K562 (cell line): ENCODE data around the gene RAB17. TPM values are rescaled to one million over a fixed set of nuclear protein-coding genes. Genes with fewer than 3 reads are reported as not detected.

ENCODE experiments used
- ATAC-seq: fragments of 200-7000 bp; cut with Tn5 transposase; 3 replicates; pipeline ENCODE4 v1.9.1; 2020; ENCODE audit warnings: moderate library complexity
- BruUV-seq: library from RNA; stranded (reverse); fragments of 400-500 nt; replicated peaks from 2 replicates; lab custom pipeline; 2021; lab: Mats Ljungman, UMichigan
- CTCF ChIA-PET: fragments of 300-600 bp; formaldehyde crosslinking; extraction: SDS; loops from one replicate; lab custom pipeline; 2021; ENCODE audit warnings: low intra/inter-chr PET ratio; lab: Yijun Ruan, JAX
- POLR2A ChIA-PET: fragments of 300-600, 350-650 bp; sonication (Branson Sonifier 250); formaldehyde crosslinking; extraction: SDS; loops from one replicate; lab custom pipeline; 2021; ENCODE audit warnings: antibody characterized with exemption, inconsistent platforms; lab: Yijun Ruan, JAX
- DNase-seq, 4 experiments: peaks; one replicate each; pipeline versions ENCODE4 v3.0.0 to v3.0.0-alpha.2; 2011 to 2018; ENCODE audit warnings: low spot score in 3 of 4, mixed read lengths in 3 of 4; ENCODE audit errors: extremely low read depth in 1 of 4
- FAIRE-seq: peaks from 2 replicates; lab custom pipeline; 2011; peaks lifted over from hg19 to GRCh38; lab: Jason Lieb, UNC
- H2AFZ ChIP-seq: 2 replicates; pipeline ENCODE4 v1.6.0; 2011; ENCODE audit warnings: low read depth, low read length, control low read depth, inconsistent platforms
- H3K27ac ChIP-seq: fragments of 200-600 bp; 3 replicates; pipeline ENCODE4 v1.8.0; 2011; ENCODE audit warnings: low read depth, mild to moderate bottlenecking, control low read depth, inconsistent platforms, low read length, moderate library complexity, mixed read lengths; ENCODE audit errors: extremely low read depth
- H3K27me3 ChIP-seq, 2 experiments: fragments of 300-600 bp in 1 of 2; 2 replicates in 1 of 2; 3 replicates in 1 of 2; pipeline versions ENCODE4 v1.6.0 to v1.8.0; 2011; ENCODE audit warnings: inconsistent platforms in 2 of 2, low read length in 2 of 2, mild to moderate bottlenecking in 1 of 2, mixed read lengths in 1 of 2, moderate library complexity in 1 of 2; ENCODE audit not compliant: control insufficient read depth in 2 of 2, insufficient read depth in 2 of 2
- H3K36me3 ChIP-seq: fragments of 300-600 bp; 3 replicates; pipeline ENCODE4 v1.8.0; 2011; ENCODE audit warnings: mild to moderate bottlenecking, low read length, inconsistent platforms; ENCODE audit not compliant: control insufficient read depth, insufficient read depth
- H3K4me1 ChIP-seq, 2 experiments: fragments of 200-600 bp in 1 of 2; replicated peaks in 1 of 2; 2 replicates in 1 of 2; 3 replicates in 1 of 2; pipeline versions ENCODE4 v1.5.1 to v1.8.0; 2011; ENCODE audit warnings: inconsistent platforms in 2 of 2, low read length in 2 of 2, mild to moderate bottlenecking in 1 of 2, mixed read lengths in 1 of 2, moderate library complexity in 1 of 2; ENCODE audit not compliant: control insufficient read depth in 2 of 2, insufficient read depth in 2 of 2
- H3K4me2 ChIP-seq: 2 replicates; pipeline ENCODE4 v1.6.1; 2011; ENCODE audit warnings: low read length, control low read depth, inconsistent platforms, mixed read lengths; ENCODE audit not compliant: insufficient read depth
- H3K4me3 ChIP-seq: fragments of 200-600 bp; sonication (generic), shearing (Covaris generic); 2 replicates; pipeline ENCODE4 v1.5.1; 2016; ENCODE audit warnings: control low read depth, inconsistent platforms
- H3K79me2 ChIP-seq: fragments of 200-600 bp; 3 replicates; pipeline ENCODE4 v1.8.0; 2011; ENCODE audit warnings: low read length, inconsistent platforms; ENCODE audit not compliant: control insufficient read depth, insufficient read depth
- H3K9ac ChIP-seq, 2 experiments: 2 replicates each; pipeline versions ENCODE4 v1.6.0 to v1.6.1; 2011; ENCODE audit warnings: low read depth in 2 of 2, low read length in 2 of 2, control low read depth in 1 of 2, inconsistent platforms in 1 of 2, mild to moderate bottlenecking in 1 of 2, mixed read lengths in 1 of 2; ENCODE audit not compliant: insufficient read depth in 1 of 2
- H3K9me1 ChIP-seq: one replicate; pipeline ENCODE4 v1.6.0; 2011; ENCODE audit warnings: inconsistent platforms, mild to moderate bottlenecking, low read length, moderate library complexity; ENCODE audit not compliant: control insufficient read depth, insufficient read depth
- H3K9me3 ChIP-seq: replicated peaks from 2 replicates; pipeline ENCODE4 v1.5.1; 2011; ENCODE audit warnings: low read depth, low read length, inconsistent platforms; ENCODE audit not compliant: control insufficient read depth, insufficient read depth
- H4K20me1 ChIP-seq: replicated peaks from 2 replicates; pipeline ENCODE4 v1.6.1; 2011; ENCODE audit warnings: low read length, inconsistent platforms, mixed read lengths; ENCODE audit not compliant: control insufficient read depth, insufficient read depth
- DIDO1 ChIP-seq: fragments of 450-650 bp; IDR thresholded peaks from 2 replicates; pipeline ENCODE4 v1.6.1; 2016; ENCODE audit warnings: low read depth, missing biosample characterization, missing genetic modification characterization
- EP400 ChIP-seq: fragments of 450-650 bp; IDR thresholded peaks from 2 replicates; pipeline ENCODE4 v1.6.1; 2017; ENCODE audit warnings: antibody characterized with exemption, mild to moderate bottlenecking, moderate library complexity
- HNRNPK ChIP-seq: fragments of 200-400 bp; formaldehyde crosslinking; IDR thresholded peaks from one replicate; pipeline ENCODE4 v1.6.1; 2018; ENCODE audit warnings: mild to moderate bottlenecking, low read depth, low read length; ENCODE audit not compliant: poor library complexity, severe bottlenecking
- MBD2 ChIP-seq: sonication (generic); IDR thresholded peaks from 2 replicates; pipeline ENCODE4 v1.6.1; 2016; ENCODE audit warnings: low read depth, borderline replicate concordance
- PRMT5 ChIP-seq: sonication (generic); formaldehyde crosslinking; IDR thresholded peaks from 2 replicates; pipeline ENCODE4 v1.5.0; 2020; ENCODE audit warnings: missing genetic modification reagents
- RFX5 ChIP-seq: IDR thresholded peaks from 2 replicates; pipeline ENCODE4 v1.6.1; 2011; ENCODE audit warnings: low read depth, mild to moderate bottlenecking, improper control_type of control experiment, low read length
- TSC22D4 ChIP-seq: fragments of 450-650 bp; IDR thresholded peaks from 2 replicates; pipeline ENCODE4 v1.6.1; 2016; ENCODE audit warnings: missing genetic modification characterization, missing biosample characterization, control low read depth
- ZC3H4 ChIP-seq: sonication (generic); formaldehyde crosslinking; IDR thresholded peaks from 2 replicates; pipeline ENCODE4 v1.9.0; 2021; ENCODE audit warnings: missing genetic modification reagents, borderline replicate concordance
- ZNF224 ChIP-seq: sonication (generic); formaldehyde crosslinking; IDR thresholded peaks from 2 replicates; pipeline ENCODE4 v1.8.0; 2022; ENCODE audit warnings: mild to moderate bottlenecking, missing genetic modification reagents
- ZNF384 ChIP-seq: IDR thresholded peaks from 2 replicates; pipeline ENCODE4 v1.6.1; 2012; ENCODE audit warnings: low read depth, low read length, improper control_type of control experiment
- ZNF408 ChIP-seq: fragments of 250-450 bp; sonication (Bioruptor Pico); IDR thresholded peaks from 2 replicates; pipeline ENCODE4 v1.4.0; 2020; ENCODE audit warnings: low read depth, mild to moderate bottlenecking, moderate library complexity
- ZNF57 ChIP-seq: fragments of 450-650 bp; formaldehyde crosslinking; IDR thresholded peaks from 2 replicates; pipeline ENCODE4 v1.4.0; 2020; ENCODE audit warnings: mild to moderate bottlenecking, moderate library complexity
- WGBS: fragments of 100-300 bp; shearing (Covaris generic); methylation state at CpG from one replicate; pipeline ENCODE4 v1.1.6; 2016; ENCODE audit warnings: low coverage, mixed read lengths; ENCODE audit not compliant: insufficient coverage; ENCODE audit errors: missing lambda C conversion rate; 5-methylcytosine and 5-hydroxymethylcytosine counted together
- in situ Hi-C: fragments of 300-500 bp; cut with MboI; formaldehyde crosslinking; loops from 4 replicates; pipeline ENCODE4 v1.15.0; 2018; ENCODE audit warnings: inconsistent platforms, mixed read lengths
- intact Hi-C: fragments of 100-400 bp; cut with micrococcal nuclease; formaldehyde crosslinking; loops from 2 replicates; pipeline ENCODE4 v1.14.2; 2022
- polyA plus RNA-seq, 8 experiments: library from polyadenylated mRNA; depleted of rRNA in 4 of 8; stranded (reverse) in 5 of 8; unstranded in 3 of 8; fragments of >200 nt; fragmentation: Nextera tagmentation in 2 of 8; fragmentation: Illumina TruSeq in 1 of 8; extraction: Ambion mirVana in 2 of 8; extraction: Trizol in 1 of 8; gene quantifications; 2 replicates each; pipeline versions ENCODE4 v1.2.1 to v1.2.3, GENCODE V29; 2011 to 2014; ENCODE audit warnings: inconsistent platforms in 1 of 8, missing spikeins in 1 of 8
- total RNA-seq, 7 experiments: library from RNA; depleted of rRNA in 6 of 7; stranded (reverse); fragments of >200 nt in 6 of 7; fragmentation: Illumina TruSeq in 2 of 7; extraction: Trizol in 2 of 7; gene quantifications; 2 replicates each; pipeline versions ENCODE4 v1.2.1 to v1.2.3, GENCODE V29; 2011 to 2021; ENCODE audit warnings: low replicate concordance in 1 of 7
- TF ChIP-seq, protein P1 (sequence below): fragments of 450-650 bp; conservative IDR thresholded peaks from 2 replicates; pipeline ENCODE4 v1.6.1; 2016; ENCODE audit warnings: missing genetic modification characterization, low read depth, mild to moderate bottlenecking, missing compliant biosample characterization, moderate library complexity

The RAB17 gene
- total and polyA plus RNA-seq, 9 of the 15 experiments (the other 6 are each of a cell fraction or from before 2014, with no cell fraction given), result 0.13 TPM; not detected in 8

DNA sequence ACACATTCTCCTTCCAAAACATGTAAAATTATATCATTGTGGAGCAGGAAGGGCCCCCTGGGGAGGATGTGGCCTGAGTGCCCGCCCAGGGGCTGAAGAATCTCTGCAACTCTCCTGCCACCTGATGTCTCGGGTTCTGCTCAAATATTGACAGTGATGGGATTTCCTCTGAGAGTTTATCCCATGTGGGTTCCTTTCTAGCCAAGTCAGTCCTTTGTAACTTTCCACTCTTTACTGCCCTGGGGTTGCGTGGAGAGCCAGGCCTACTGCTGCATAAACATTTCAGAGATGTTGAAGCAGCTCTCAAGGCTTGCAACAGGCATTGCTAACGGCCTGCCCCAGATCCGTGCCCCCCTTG is 4.0 kb upstream of the RAB17 start:
- Histone ChIP-seq H3K9ac (no peak overlapping the region), H4K20me1 (peaks cover 6% of the 10 kb centered on the region; the same call in 1 of the 2 replicates), H3K4me2 (no peak overlapping the region), H3K9me1 (no peaks in the 10 kb centered on the region), H3K36me3 (no peaks in the 10 kb centered on the region), H3K79me2 (no peaks in the 10 kb centered on the region), H3K27me3 (peaks cover 13 to 68% of the 10 kb centered on the region in 2 experiments; a peak in 4 of 5 replicates), H3K9me3 (no peaks in the 10 kb centered on the region), H3K4me1 (peaks cover 0 to 4% of the 10 kb centered on the region in 2 experiments; a peak in 1 of 5 replicates), H3K4me3 (no peak overlapping the region), H3K27ac (no peak overlapping the region), H2AFZ (no peak overlapping the region)
- BruUV-seq, result no TSS peak
- no peak for TF ChIP-seq EP400
- no peak for TF ChIP-seq TSC22D4 (tag)
- no peak for TF ChIP-seq ZNF384
- TF ChIP-seq, protein P1, sequence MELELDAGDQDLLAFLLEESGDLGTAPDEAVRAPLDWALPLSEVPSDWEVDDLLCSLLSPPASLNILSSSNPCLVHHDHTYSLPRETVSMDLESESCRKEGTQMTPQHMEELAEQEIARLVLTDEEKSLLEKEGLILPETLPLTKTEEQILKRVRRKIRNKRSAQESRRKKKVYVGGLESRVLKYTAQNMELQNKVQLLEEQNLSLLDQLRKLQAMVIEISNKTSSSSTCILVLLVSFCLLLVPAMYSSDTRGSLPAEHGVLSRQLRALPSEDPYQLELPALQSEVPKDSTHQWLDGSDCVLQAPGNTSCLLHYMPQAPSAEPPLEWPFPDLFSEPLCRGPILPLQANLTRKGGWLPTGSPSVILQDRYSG, result no peak
- TF ChIP-seq ZNF57 (CRISPR knock-in tag), result no peak
- TF ChIP-seq MBD2, result no peak
- TF ChIP-seq PRMT5, result no peak
- TF ChIP-seq RFX5, result no peak
- TF ChIP-seq ZC3H4, result no peak
- TF ChIP-seq ZNF224 (CRISPR knock-in tag), result no peak
- TF ChIP-seq DIDO1 (tag), result no peak
- TF ChIP-seq HNRNPK, result no peak
- no peak for TF ChIP-seq ZNF408 (CRISPR knock-in tag)
- FAIRE-seq, result no peak
- no peak for DNase-seq
- ATAC-seq, result no peak
- ChIA-PET POLR2A (no interaction called here), CTCF (no interaction called here)
- 0% methylated on average over 5 of the region's 5 CpGs for WGBS
- intact Hi-C loops (no loop called here), in situ Hi-C loops (no loop called here)
